H9 (cell line): ENCODE measurements around the gene MFSD11. TPM values are rescaled to one million over a fixed set of nuclear protein-coding genes. Genes with fewer than 3 reads are reported as not detected.

Source experiments
- DNase-seq: peaks from one replicate; pipeline ENCODE4 v3.0.0-alpha.2; 2017
- H2AFZ ChIP-seq: one replicate; pipeline ENCODE4 v1.6.1; 2013; ENCODE audit warnings: mild to moderate bottlenecking, low read length, control low read depth, moderate library complexity
- H2AK5ac ChIP-seq: 2 replicates; pipeline ENCODE4 v1.6.1; 2013; ENCODE audit warnings: low read length, control low read depth, mixed read lengths; ENCODE audit not compliant: insufficient read length
- H2BK120ac ChIP-seq: one replicate; pipeline ENCODE4 v1.6.1; 2013; ENCODE audit warnings: low read depth, mild to moderate bottlenecking, low read length, control low read depth, inconsistent platforms; ENCODE audit not compliant: poor library complexity, severe bottlenecking
- H2BK12ac ChIP-seq: 2 replicates; pipeline ENCODE4 v1.6.1; 2013; ENCODE audit warnings: low read length, control low read depth, mixed read lengths, low read depth; ENCODE audit not compliant: insufficient read length
- H2BK15ac ChIP-seq: 2 replicates; pipeline ENCODE4 v1.6.1; 2013; ENCODE audit warnings: low read depth, low read length, control low read depth
- H2BK20ac ChIP-seq: one replicate; pipeline ENCODE4 v1.6.1; 2013; ENCODE audit warnings: low read depth, mild to moderate bottlenecking, low read length, control low read depth, inconsistent platforms; ENCODE audit not compliant: poor library complexity, severe bottlenecking
- H2BK5ac ChIP-seq: 2 replicates; pipeline ENCODE4 v1.6.1; 2013; ENCODE audit warnings: low read length, control low read depth, mixed read lengths; ENCODE audit not compliant: insufficient read length
- H3K14ac ChIP-seq: 2 replicates; pipeline ENCODE4 v1.6.1; 2013; ENCODE audit warnings: low read length, control low read depth; ENCODE audit not compliant: insufficient read depth
- H3K18ac ChIP-seq: 2 replicates; pipeline ENCODE4 v1.6.1; 2013; ENCODE audit warnings: low read depth, mild to moderate bottlenecking, mixed read lengths, low read length, control low read depth; ENCODE audit not compliant: insufficient read length
- H3K23ac ChIP-seq: 2 replicates; pipeline ENCODE4 v1.6.1; 2013; ENCODE audit warnings: low read length, control low read depth, mixed read lengths, low read depth; ENCODE audit not compliant: insufficient read length
- H3K23me2 ChIP-seq: 2 replicates; pipeline ENCODE4 v1.6.1; 2013; ENCODE audit warnings: low read depth, mild to moderate bottlenecking, mixed read lengths, low read length, control low read depth; ENCODE audit not compliant: insufficient read length, poor library complexity, severe bottlenecking
- H3K27ac ChIP-seq: 2 replicates; pipeline ENCODE4 v1.5.1; 2013; ENCODE audit warnings: low read length, control low read depth, mixed read lengths, low read depth; ENCODE audit not compliant: insufficient read length
- H3K27me3 ChIP-seq: 2 replicates; pipeline ENCODE4 v1.6.1; 2013; ENCODE audit warnings: low read length, control low read depth, inconsistent platforms; ENCODE audit not compliant: insufficient read depth
- H3K4ac ChIP-seq: 2 replicates; pipeline ENCODE4 v1.6.1; 2013; ENCODE audit warnings: low read depth, mild to moderate bottlenecking, control low read depth, inconsistent platforms, low read length, moderate library complexity
- H3K4me1 ChIP-seq: 2 replicates; pipeline ENCODE4 v1.6.1; 2013; ENCODE audit warnings: low read length, control low read depth, inconsistent platforms; ENCODE audit not compliant: insufficient read depth
- H3K4me2 ChIP-seq: 2 replicates; pipeline ENCODE4 v1.6.1; 2013; ENCODE audit warnings: low read length, control low read depth, mixed read lengths; ENCODE audit not compliant: insufficient read length, insufficient read depth
- H3K56ac ChIP-seq: 2 replicates; pipeline ENCODE4 v1.6.1; 2013; ENCODE audit warnings: low read depth, mild to moderate bottlenecking, mixed read lengths, low read length, control low read depth; ENCODE audit not compliant: insufficient read length
- H3K79me1 ChIP-seq: 2 replicates; pipeline ENCODE4 v1.6.1; 2013; ENCODE audit warnings: low read depth, mild to moderate bottlenecking, moderate library complexity, low read length, control low read depth, inconsistent platforms; ENCODE audit not compliant: insufficient read depth, poor library complexity, severe bottlenecking
- H3K79me2 ChIP-seq: 2 replicates; pipeline ENCODE4 v1.6.1; 2013; ENCODE audit warnings: low read length, control low read depth, inconsistent platforms; ENCODE audit not compliant: insufficient read depth
- H3K9ac ChIP-seq: 2 replicates; pipeline ENCODE4 v1.6.1; 2013; ENCODE audit warnings: low read length, control low read depth, mixed read lengths; ENCODE audit not compliant: insufficient read length; ENCODE audit errors: extremely low read depth
- H3K9me3 ChIP-seq: one replicate; pipeline ENCODE4 v1.6.1; 2013; ENCODE audit warnings: low read depth, low read length, inconsistent platforms; ENCODE audit not compliant: control insufficient read depth
- H3T11ph ChIP-seq: one replicate; pipeline ENCODE4 v1.6.1; 2013; ENCODE audit warnings: mild to moderate bottlenecking, low read length, control low read depth, inconsistent platforms
- H4K20me1 ChIP-seq: one replicate; pipeline ENCODE4 v1.6.1; 2013; ENCODE audit not compliant: control insufficient read depth, insufficient read length, insufficient read depth
- H4K5ac ChIP-seq: 2 replicates; pipeline ENCODE4 v1.6.1; 2013; ENCODE audit warnings: low read depth, mild to moderate bottlenecking, mixed read lengths, low read length, control low read depth; ENCODE audit not compliant: insufficient read length
- H4K8ac ChIP-seq: replicated peaks from 2 replicates; pipeline ENCODE4 v1.6.1; 2013; ENCODE audit warnings: low read length, control low read depth, mixed read lengths, low read depth; ENCODE audit not compliant: insufficient read length
- H4K91ac ChIP-seq: 2 replicates; pipeline ENCODE4 v1.6.1; 2013; ENCODE audit warnings: low read depth, mild to moderate bottlenecking, moderate library complexity, mixed read lengths, low read length, control low read depth; ENCODE audit not compliant: insufficient read length
- H3K27ac Mint-ChIP-seq, 3 experiments: 2 replicates in 2 of 3; 3 replicates in 1 of 3; pipeline ENCODE4 v1.8.0; 2020 to 2021; ENCODE audit warnings: mixed read lengths in 3 of 3, mild to moderate bottlenecking in 1 of 3, moderate library complexity in 1 of 3
- H3K27me3 Mint-ChIP-seq: 2 replicates; pipeline ENCODE4 v1.8.0; 2021; ENCODE audit warnings: low read depth, mild to moderate bottlenecking, moderate library complexity, mixed read lengths
- H3K36me3 Mint-ChIP-seq, 3 experiments: 2 replicates in 2 of 3; 3 replicates in 1 of 3; pipeline ENCODE4 v1.8.0; 2020 to 2021; ENCODE audit warnings: low read depth in 3 of 3, mixed read lengths in 3 of 3; ENCODE audit not compliant: insufficient read depth in 1 of 3
- H3K4me1 Mint-ChIP-seq, 2 experiments: 2 replicates each; pipeline ENCODE4 v1.8.0; 2020; ENCODE audit warnings: mixed read lengths in 2 of 2
- H3K4me3 Mint-ChIP-seq, 2 experiments: 2 replicates in 1 of 2; 3 replicates in 1 of 2; pipeline ENCODE4 v1.8.0; 2020 to 2021; ENCODE audit warnings: mild to moderate bottlenecking in 2 of 2, mixed read lengths in 2 of 2, moderate library complexity in 1 of 2
- H3K9me3 Mint-ChIP-seq, 2 experiments: 2 replicates in 1 of 2; 3 replicates in 1 of 2; pipeline ENCODE4 v1.8.0; 2020; ENCODE audit warnings: mild to moderate bottlenecking in 2 of 2, mixed read lengths in 2 of 2, moderate library complexity in 1 of 2
- CTCF ChIP-seq: fragments of 200-600 bp; sonication (generic); conservative IDR thresholded peaks from 3 replicates; pipeline ENCODE4 v1.8.0; 2021; ENCODE audit warnings: antibody characterized with exemption, mild to moderate bottlenecking
- WGBS: extraction: QIAGEN DNeasy Blood & Tissue Kit; methylation state at CpG from one replicate; pipeline ENCODE4 v1.1.7; 2013; ENCODE audit warnings: missing lambda C conversion rate, low lambda C conversion rate, mixed read lengths; ENCODE audit not compliant: insufficient read length; ENCODE audit errors: extremely low coverage; 5-methylcytosine and 5-hydroxymethylcytosine counted together
- total RNA-seq: library from RNA; stranded (reverse); gene quantifications from 2 replicates; pipeline ENCODE4 v1.2.1, GENCODE V29; 2021

The MFSD11 gene
- total RNA-seq, 1 experiment from 2014 or later, result 19.9 TPM

GRCh38 chr17:76820561-76820960, 82.6 kb downstream of the MFSD11 start:
- no peak overlapping the region for H2BK15ac ChIP-seq
- no peak overlapping the region for H2BK120ac ChIP-seq
- no peak overlapping the region for H3K9ac ChIP-seq
- no peak overlapping the region for H3K18ac ChIP-seq
- no peaks in the 10 kb centered on the region for H4K20me1 ChIP-seq
- H3K4me2 ChIP-seq, result no peak overlapping the region
- H3K27me3 Mint-ChIP-seq, result peaks cover 7% of the 10 kb centered on the region; the same call in 1 of the 2 replicates
- no peak overlapping the region for H3K23ac ChIP-seq
- no CpG with 5 or more reads among the region's 4 CpGs for WGBS
- no peaks in the 10 kb centered on the region for H3K27me3 ChIP-seq
- H3K27ac ChIP-seq, result no peak overlapping the region
- no peak overlapping the region for H4K8ac ChIP-seq
- no peak overlapping the region for H2AFZ ChIP-seq
- H3K4ac ChIP-seq, result no peak overlapping the region
- no peak overlapping the region for H3K56ac ChIP-seq
- no peak for TF ChIP-seq CTCF
- H3K36me3 Mint-ChIP-seq, result no peaks in the 10 kb centered on the region
- no peak overlapping the region for H2BK20ac ChIP-seq
- no peaks in the 10 kb centered on the region; the same call in 1 of the 2 replicates for H3K4me1 ChIP-seq
- H2AK5ac ChIP-seq, result no peak overlapping the region
- DNase-seq, result no peak
- no peaks in the 10 kb centered on the region for H3K79me1 ChIP-seq
- no peak overlapping the region for H2BK12ac ChIP-seq
- H3K4me3 Mint-ChIP-seq, result no peak overlapping the region
- no peak overlapping the region for H2BK5ac ChIP-seq
- no peak overlapping the region for H4K91ac ChIP-seq
- H3K23me2 ChIP-seq, result no peaks in the 10 kb centered on the region
- H4K5ac ChIP-seq, result no peak overlapping the region
- no peak overlapping the region for H3K27ac Mint-ChIP-seq
- H3K14ac ChIP-seq, result no peak overlapping the region
- no peaks in the 10 kb centered on the region for H3K79me2 ChIP-seq
- peaks cover 7 to 15% of the 10 kb centered on the region in 2 experiments for H3K4me1 Mint-ChIP-seq
- no peaks in the 10 kb centered on the region for H3K9me3 Mint-ChIP-seq
- no peaks in the 10 kb centered on the region for H3K9me3 ChIP-seq
- H3T11ph ChIP-seq, result no peak overlapping the region
